RPMI8226 (cell line): ENCODE results near the gene OBSL1.

Source experiments
- DNase-seq: peaks from one replicate; pipeline ENCODE4 v3.0.0-alpha.2; 2015

The OBSL1 gene

DNA sequence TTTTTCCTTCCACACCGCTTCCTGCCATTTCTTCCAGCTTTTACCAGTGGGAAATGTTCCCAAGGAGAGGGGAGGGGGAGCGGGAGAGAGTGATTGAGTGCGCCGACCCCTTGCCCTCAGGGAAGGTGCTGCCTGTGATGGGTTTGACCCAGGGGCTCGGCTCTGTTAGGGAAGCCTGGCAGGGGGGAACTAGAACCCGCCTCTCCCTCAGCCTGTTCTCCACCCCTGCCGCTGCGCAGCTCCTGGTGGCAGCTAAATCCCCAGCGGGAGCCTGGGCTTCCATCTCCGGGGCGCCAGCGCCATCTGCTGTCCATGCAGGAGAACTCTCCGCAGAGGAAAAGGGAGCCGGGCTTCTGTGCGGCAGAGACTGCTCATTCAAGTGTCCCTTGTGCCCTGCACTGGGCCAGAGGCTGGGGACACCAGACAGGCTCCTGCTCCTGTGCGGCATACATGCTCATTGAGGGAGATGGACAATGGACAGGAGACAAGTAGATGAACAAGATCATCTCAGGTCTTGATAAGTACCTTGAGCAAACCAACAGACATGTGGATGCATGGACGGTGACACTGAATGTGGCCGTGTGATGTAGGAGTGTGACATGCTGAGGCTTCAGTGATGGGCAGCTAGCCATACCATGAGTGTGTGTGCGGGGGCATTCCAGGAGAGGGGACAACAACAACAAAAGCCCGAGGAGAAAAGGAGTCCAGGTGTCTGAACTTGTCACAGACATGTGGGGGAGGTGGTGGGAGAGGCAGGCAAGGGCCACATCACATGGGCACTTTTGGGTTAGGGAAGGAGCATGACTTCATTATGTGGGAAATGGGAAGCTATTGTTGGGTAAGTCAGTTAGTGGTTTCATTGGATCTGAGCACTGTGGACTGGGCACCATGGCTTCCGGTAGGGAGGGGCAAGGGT is 41.0 kb downstream of the OBSL1 start:
- peak; percentile 81 for DNase-seq

DNA sequence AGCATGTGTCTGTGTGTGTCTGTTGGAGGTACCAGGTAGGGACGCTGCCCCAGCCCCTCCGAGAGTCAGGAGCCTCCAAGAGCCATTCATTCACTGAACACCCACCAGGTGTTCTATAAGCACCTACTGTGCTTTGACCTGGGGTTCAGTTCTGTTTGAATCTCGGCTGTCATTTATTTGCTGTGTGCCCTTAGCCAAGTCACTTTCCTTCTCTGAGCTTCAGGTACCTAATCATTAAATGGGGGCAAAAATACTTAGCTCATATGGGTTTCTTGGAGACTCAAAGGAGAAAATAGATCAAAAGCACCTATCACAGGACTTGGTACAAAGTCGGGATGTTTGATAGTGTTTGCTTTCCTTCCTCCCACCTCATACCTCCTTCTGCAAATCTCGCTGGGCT is 43.9 kb downstream of the OBSL1 start:
- DNase-seq, result no peak

DNA sequence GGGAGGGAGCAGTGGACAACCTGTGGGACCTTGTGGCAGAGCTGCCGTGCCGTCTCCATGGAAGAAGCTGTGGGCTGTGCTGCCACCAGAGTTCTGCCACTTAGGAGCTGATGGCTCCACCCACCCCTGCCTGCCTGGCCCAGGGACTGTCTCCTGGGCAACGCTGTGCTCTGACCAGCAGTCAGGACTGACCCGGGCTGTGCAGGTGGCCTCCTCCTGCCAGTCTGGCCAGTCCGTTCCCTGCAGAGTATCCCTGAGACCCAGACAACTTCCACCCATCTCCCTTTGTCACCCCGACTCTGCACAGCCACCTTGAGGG is 44.3 kb downstream of the OBSL1 start:
- DNase-seq, result no peak

DNA sequence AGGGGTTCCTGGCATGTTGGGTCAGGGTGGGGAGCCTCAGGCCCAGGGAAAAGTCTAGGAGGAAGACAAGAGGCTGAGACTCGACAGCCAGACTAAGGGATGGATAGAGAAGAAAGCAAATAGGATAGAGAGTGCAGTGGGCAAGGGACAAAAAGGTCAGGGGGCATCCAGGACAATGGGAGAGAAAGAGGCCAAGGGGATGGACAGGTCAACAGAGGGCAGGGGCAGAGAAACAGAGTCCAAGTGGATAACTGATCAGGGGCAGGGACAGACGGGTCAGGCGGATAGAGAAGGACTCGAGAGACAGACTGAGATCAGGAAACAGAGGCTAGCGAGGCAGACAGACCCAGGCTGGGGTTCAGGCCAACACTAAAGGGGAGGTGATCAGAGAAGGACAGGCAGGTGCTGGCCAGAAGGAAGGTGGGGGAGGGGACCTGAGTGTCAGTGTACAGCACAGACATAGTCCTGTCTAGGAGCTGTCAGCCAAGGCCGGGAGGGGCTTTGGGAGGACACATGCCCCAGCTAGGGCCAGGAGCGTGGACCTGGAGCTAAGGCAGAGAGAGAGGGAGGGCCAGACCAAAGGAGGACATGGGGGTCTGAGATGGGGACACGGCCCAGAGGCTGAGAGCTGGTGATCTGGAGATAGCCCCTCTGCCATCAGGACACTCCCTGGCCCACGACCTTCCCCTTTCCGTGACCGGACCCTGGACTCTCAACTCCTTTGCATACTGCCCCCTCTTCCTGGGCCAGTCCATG is 44.8 kb downstream of the OBSL1 start:
- DNase-seq, result no peak

DNA sequence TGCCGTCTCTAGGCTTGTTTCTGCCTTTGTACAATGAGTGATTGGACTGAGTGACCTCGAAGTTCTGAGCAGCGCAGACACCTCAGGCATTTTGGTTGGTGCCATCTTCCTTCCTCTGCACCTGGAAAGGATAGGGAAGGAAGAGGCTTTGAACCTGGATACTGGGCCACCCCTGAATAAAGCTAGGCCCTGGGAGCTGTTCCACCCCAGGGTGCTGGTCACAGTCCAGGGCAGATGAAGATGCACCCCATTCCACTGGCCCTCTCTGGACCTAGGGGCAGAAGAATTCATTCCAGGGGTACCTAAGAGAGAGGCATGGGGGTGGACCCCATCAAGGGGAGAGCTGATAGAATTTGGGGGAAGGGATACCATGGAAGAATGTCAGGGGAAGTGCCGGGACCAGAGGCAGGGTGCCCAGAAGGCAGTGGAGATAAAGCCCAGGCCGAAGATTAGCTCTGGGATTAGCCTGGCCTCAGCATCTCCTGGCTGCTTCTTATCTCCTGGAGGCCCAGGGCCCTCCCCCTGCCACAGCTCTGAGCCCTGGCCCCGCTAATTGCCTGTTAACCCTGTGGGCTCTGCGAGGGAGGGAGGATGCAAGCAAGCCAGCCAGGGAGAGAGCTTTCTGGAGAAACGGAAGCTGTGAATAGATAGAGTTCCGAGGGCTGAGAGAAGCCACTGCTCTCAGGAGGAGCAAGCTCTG is 45.7 kb downstream of the OBSL1 start:
- no peak for DNase-seq

DNA sequence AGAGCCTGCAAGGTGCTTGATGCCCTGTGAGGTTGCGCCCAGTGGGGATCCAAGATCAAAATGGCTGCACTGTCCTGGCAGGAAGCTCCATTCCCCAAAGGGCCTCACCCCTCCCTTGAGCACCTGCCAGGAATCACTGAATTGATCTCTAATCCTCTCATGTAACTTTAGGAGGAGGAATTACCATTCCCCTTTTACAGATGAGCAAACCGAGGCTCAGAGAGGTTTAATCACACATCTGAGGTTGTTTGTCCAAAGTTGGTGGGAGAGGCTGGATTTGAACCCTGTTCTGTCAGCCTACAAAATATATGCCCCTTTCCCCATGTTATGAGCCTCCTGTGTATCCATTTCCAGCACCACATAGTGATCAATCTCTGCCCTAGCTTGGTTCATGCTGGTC is 46.5 kb downstream of the OBSL1 start:
- no peak for DNase-seq

DNA sequence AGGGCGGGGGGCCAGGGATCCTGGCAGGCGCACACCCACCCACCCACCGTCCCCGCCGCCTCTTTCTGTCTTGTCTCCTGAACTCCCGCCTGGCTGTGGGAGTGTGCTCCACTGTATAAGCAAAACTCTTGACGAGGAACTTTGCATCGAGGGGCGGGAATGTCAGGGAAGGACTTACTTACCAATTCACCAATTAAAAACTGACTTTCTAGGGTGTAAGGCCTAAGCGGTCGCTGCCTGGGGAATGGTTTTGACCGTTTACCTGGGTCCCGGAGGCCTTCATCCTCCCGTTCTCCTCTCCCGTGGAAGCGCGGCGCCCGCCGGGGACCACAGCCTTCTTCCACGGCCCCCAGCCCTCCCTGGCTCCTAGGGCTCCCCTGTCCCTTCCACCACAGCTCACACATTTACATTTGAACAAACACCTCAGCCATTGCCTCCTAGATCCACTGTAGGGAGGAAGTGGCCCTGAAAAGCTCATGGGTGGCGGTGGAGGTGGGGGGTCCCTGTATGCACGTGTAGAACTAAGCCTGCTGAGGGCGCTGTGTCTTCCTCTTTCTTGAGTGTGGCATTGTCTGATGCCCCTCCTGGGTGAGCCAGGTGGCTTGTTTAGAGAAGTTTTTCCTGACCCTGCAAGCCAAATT is 48.2 kb downstream of the OBSL1 start:
- DNase-seq, result no peak

DNA sequence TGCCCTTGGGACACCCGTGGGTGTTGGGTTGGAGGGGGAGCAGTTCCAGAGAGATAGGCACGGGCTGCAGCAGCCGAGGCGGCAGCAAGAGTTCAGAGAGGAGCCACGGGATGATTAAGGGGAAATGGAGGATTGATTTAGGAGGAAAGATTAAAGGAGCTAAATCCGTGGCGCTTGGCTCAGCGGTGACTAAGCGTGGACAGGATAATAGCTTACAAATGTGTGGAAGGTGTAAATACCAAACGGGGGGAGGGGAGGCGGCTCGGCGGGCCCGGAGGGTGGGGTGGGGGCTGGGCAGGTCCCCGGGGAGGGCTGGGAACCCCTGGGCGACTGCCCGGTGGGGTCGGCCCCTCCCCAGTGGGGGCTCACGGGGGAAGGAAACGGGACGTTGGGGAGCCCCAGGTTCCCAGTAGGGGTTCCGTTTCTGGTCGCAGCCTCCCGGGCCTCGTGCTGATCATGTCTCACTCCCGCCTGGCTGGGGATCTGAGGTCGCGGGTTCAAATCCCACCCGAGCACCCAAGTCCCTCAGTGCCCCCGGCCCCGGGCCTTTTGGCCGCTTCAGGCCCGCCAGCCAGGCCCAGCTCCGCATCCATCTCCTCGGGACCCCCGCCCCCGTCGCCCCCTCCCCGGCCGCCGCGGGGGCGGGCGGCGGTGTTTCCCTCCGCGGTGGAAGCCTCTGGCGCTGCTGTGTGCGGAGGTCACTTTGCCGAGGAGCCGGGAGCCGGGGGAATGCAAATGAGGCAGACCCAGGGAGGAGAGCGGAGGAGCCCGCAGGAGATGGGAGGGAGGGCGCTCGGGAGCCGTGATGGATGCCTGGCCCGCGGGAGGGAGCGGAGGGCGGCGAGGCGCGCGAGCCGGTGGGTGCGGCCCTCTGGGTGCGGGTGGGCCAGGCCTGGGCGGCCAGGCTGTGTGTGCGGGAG is 49.0 kb downstream of the OBSL1 start:
- no peak for DNase-seq

DNA sequence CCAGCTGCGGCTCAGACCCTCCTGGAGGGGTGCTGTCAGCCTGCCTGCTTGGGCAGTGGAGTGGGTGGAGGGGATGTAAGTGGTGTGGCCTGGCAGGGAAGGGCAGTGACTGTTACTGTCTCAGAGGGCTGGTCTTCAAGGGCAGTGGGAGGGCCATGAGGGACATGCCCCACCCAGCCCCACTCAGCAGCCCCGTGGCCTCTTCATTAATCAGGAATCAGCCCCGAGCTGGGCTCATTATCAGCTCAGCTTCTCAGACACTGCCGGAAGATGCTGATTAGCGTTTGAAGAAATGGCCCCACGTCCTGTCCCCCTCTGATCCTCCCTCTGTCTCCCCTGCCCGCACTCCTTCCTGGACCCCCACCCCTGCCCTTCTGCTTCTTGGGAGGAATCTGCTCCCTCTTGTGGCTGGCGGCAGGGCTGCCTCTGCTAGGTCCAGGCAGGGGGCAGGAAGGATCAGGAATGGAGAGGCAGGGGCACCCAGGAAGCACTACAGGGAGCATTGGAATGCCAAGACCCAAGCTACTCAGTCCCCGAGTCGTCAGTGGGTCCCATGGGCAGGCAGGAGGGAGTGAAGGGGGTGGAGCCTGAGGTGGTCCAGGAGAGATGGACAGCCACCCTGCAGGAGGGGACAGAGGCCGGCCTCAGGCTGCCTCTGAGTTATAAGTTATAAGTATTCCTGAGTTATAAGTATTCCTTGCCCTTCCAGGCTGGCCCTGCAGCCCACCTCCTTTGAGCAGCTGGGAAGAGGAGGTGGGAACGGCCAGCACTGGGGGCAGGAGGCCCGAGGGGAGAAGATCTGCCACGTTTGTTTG is 50.1 kb downstream of the OBSL1 start:
- DNase-seq, result no peak

DNA sequence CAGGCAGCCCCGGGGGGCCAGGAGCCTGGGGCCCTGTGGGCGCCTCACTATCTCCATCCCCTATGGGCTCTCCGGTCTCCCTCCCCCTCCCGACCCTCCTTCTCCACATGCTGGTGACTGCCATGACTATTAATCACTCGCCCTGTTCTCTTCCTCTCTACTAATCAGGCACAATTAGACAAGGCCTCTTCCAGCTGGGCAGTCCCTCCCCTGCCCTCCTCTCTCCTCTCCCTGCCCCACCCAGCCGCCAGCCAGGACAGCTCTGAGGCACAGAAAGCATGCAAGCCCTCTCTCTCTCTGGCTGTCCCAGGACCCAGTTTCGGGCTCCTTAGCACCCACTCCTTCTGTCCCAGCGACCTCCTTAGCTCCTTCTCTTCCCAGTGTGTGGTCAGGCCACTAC is 51.3 kb downstream of the OBSL1 start:
- DNase-seq, result no peak

DNA sequence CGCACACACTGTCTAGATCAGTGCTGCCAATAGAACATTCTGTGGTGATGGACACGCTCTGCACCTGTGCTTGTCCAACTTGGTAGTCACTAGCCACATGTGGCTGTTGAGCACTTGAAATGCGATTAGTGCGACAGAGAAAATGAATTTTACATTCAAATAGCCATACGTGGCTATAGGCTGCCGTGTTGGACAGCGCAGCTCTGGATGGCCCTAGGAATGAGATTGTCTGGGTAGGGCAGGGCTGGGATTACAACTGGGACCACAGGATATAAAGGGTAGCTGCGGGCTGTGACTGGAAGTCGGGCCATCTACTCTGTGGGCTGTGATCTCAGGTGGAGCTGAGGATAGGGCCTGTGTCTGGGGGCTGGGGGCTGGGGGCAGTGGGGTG is 51.8 kb downstream of the OBSL1 start:
- DNase-seq, result no peak

DNA sequence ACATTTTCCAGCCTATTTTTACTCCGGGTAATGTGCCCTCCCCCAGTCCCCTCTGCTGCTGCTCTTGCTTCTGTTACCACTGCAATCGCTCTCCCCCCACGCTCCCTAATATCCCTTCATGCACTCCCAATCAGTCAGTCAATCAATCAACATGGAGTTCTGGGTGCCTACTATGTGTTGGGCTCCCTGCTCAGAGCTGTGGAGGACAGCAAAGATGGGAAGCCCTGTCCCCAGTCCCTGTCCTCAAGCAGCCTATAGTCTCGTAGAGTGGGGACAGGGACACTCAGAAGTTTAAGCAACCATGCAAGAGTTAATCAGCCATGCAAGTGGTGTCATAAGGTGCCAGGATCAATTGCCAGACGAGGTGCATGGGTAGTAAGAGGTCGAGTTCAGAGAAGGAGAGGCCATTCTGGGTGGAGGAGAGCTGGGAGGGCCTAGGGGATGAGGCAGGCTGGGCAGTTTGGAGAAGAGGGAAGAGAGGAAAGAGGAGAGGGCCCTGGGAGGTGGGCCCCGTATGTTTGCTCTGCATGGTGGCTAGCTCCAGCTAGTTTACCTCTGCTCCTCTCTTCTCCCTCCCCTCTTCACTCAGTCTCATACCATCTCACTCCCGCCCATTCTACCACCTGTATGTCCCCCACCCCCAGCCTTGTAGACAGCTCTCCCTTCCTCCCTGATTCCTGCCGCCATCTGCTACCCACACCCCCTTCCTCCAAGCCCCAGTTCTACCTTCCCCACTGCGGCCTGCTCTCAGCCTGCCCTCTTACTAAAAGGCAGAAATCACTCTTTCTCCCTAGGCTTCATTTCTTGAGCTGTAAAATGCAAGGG is 53.2 kb downstream of the OBSL1 start:
- no peak for DNase-seq

DNA sequence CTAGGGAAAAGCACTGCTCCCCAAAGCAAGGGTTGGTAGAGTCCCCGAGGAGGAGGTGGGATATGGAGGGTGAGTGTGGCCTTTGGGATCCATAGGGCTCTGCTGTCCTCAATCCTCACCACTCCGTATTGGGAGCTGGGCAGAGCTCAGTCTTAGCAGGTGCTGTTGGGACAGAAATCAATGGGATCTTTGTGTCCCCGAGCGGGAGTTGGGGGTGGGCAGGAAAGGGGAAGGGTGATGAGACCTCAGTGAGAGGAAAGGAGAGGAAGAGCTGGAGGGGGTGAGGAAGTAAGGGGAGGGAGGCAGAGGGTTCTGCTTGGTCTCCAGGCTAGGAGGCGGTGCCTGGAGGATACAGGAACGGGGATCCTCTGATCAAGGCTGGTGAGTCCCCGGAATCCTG is 54.5 kb downstream of the OBSL1 start:
- DNase-seq, result no peak

DNA sequence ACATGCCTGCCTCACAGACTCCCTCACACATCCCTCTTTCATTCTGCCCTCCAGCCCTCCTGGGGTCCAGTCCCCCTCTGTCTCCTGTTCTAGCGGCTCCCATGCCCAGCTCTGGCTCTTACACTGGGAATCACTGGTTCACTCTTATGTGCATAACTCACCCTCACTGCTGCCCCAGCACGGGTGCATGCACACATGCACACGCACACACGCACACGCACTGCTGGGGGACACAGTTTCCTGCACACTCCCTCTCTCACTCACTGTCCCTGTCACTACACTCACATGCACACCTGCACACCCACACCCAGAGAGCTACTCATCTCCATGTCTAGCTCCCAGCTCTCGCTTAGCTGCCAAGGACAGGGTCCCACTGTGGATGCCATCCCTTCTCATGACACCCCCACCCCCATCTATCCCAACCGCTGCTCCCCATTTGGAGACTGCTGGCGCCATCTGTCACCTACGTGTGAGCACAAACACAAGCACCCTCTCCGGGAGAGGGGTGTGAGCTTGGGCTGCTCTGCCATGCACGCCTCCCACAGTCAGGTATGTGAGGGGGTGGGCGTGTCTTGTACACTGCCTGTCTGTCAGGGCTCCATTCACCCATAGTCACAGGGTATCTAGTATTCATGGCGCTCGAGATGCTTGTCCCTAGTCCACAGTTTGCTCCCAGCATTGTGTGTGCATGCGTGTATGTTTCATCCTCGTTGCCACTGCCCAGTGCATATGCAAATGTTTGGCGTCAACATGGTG is 55.3 kb downstream of the OBSL1 start:
- DNase-seq, result no peak

DNA sequence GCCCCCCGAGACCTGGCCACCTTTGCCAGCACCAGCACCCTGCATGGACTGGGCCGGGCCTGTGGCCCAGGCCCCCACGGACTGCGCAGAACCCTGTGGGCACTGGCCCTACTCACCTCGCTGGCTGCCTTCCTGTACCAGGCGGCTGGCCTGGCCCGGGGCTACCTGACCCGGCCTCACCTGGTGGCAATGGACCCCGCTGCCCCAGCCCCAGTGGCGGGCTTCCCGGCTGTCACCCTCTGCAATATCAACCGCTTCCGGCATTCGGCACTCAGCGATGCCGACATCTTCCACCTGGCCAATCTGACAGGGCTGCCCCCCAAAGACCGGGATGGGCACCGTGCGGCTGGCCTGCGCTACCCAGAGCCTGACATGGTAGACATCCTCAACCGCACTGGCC is 56.5 kb downstream of the OBSL1 start:
- DNase-seq, result no peak

DNA sequence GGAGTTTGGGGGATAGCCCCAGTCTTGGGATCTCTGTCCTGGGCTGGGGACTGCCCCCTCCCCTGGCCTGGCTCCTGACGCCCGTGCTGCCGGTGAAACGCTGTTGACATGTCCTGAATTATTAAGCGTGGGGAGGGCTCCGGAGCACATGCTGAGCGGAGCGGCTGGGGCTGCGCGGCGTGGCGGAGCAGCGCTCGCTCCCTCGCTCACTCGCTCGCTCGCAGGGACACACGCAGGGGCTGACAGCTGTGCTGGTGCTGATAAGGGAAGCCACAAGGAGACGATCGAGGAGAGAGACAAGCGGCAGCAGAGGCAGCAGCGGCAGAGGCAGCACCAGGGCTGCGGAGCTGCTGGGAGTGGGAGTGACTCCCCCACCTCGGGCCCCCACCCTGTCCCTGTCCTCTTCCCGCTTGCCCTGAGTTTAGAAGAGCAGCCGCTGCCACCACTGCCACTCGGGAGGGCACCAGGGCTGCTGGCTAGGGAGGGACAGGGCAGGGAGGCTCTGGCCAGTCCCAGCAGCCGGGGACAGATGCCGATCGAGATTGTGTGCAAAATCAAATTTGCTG is 57.1 kb downstream of the OBSL1 start, which contains the start of gene ASIC4:
ASIC4 (plus strand) TSS at position 287 of the 566 bp plus-strand sequence; CDS start at position 530, 243 bp downstream.
- no peak for DNase-seq

DNA sequence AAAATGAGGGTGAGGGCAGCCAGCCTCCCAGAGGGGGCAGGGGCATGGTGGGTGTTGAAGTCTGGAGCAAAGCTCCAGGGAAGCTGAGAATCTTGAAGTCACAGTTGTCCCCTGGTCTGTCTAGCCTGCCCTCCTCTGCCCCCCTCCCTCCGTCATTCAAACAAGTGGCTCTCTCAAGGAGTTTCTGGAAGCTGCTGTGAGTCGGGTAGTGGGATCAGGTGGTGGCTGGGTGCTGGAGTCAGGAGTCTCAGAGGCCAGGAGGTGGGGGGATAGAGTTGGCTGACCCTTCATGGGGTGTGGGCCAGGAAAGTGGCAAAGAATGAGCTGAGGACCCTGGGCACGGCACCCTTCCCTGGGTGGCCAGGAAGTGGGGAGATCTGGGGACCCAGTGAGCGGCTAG is 57.6 kb downstream of the OBSL1 start:
- no peak for DNase-seq

DNA sequence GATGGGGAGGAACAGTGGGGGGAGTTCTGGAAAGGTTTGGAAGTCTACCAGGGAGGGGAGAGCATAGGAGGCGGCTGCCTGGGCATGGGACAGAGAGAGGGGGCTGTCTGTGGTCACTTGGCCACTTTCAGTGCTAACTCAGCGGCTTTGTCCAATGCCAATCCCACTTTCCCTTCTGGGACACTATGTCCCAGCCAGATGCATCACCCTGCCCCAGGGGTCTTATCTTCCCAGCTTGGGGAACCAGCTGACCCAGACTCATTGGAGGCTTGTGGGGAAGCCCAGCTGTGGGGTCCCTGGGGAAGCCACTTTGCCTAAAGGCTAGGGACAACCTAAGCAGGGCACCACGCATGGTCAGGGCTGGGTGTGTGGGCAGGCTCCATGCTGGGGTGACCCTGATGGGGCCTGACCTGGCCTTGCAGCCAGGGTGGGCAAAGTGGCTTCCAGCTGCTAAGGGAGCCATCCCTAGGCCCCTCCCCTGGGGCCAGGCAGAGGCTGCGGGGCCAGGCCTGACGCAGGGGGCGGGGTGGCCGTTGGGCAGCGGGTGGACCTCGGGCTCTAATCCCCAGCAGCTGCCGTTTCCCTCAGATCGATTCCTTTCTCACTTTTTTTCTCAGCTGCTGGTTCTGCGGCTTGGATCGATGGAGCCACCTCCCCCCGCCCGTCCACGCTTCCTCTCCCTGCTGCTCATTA is 58.7 kb downstream of the OBSL1 start:
- no peak for DNase-seq
